Retinal pigment epithelial cell (primary cell): ENCODE measurements around the gene MS4A7.

ENCODE experiments used
- DNase-seq: peaks from one replicate; pipeline ENCODE4 v3.0.0-alpha.2; 2010; ENCODE audit warnings: low read depth
- H3K4me3 ChIP-seq: 2 replicates; pipeline ENCODE4 v1.5.1; 2011; ENCODE audit warnings: mild to moderate bottlenecking, low read length, control low read depth, moderate library complexity
- CTCF ChIP-seq: conservative IDR thresholded peaks from 2 replicates; pipeline ENCODE4 v1.5.1; 2011; ENCODE audit warnings: low read depth, low read length, control low read depth, inconsistent platforms

Gene MS4A7

GRCh38 chr11:60389279-60389910 is 11.1 kb downstream of the MS4A7 start:
- H3K4me3 ChIP-seq, result no peak overlapping the region
- TF ChIP-seq CTCF, result no peak
- DNase-seq, result no peak

- no peak for TF ChIP-seq CTCF
- no peak overlapping the region for H3K4me3 ChIP-seq
- no peak for DNase-seq
Measured at GRCh38 chr11:60390419-60390818, 12.1 kb downstream of the MS4A7 start.

GRCh38 chr11:60392361-60392760 is 14.0 kb downstream of the MS4A7 start:
- no peak overlapping the region for H3K4me3 ChIP-seq
- TF ChIP-seq CTCF, result no peak
- DNase-seq, result no peak

GRCh38 chr11:60393016-60393415 is 14.7 kb downstream of the MS4A7 start:
- no peak overlapping the region for H3K4me3 ChIP-seq
- DNase-seq, result no peak
- TF ChIP-seq CTCF, result no peak

- DNase-seq, result no peak
- TF ChIP-seq CTCF, result no peak
- no peak overlapping the region for H3K4me3 ChIP-seq
Measured at GRCh38 chr11:60394666-60395380, 16.5 kb downstream of the MS4A7 start.

GRCh38 chr11:60396382-60396781 is 18.1 kb downstream of the MS4A7 start, which contains the start of gene MS4A14:
Gene MS4A14, plus strand, starts transcription at chr11:60396459. Its CDS starts 120 bp downstream, at chr11:60396579.
- no peak within 1 kb of the TSS for H3K4me3 ChIP-seq
- no peak for DNase-seq

More at GRCh38 chr11:60396382-60396781, 18.1 kb downstream of the MS4A7 start, which contains the start of gene MS4A14:
- TF ChIP-seq CTCF, result no peak
